HepG2 (cell line): Measurements from ENCODE around the gene MYH16. TPM values are rescaled to one million over a fixed set of nuclear protein-coding genes. Genes with fewer than 3 reads are reported as not detected.

Experiments
- ARNT ChIP-seq: fragments of 450-650 bp; IDR thresholded peaks from 2 replicates; pipeline ENCODE4 v1.6.1; 2017
- CAMTA2 ChIP-seq: sonication (generic); formaldehyde crosslinking; IDR thresholded peaks from 2 replicates; pipeline ENCODE4 v1.4.0; 2020; ENCODE audit warnings: mild to moderate bottlenecking, missing genetic modification reagents, borderline replicate concordance
- CC2D1A ChIP-seq: sonication (generic); formaldehyde crosslinking; IDR thresholded peaks from 2 replicates; pipeline ENCODE4 v1.8.1; 2023; ENCODE audit warnings: mild to moderate bottlenecking, missing genetic modification reagents
- CEBPB ChIP-seq: IDR thresholded peaks from 2 replicates; pipeline ENCODE4 v1.6.1; 2011; ENCODE audit warnings: low read depth, low read length, improper control_type of control experiment, borderline replicate concordance
- CHD2 ChIP-seq: IDR thresholded peaks from 2 replicates; pipeline ENCODE4 v1.6.1; 2011; ENCODE audit warnings: low read depth, low read length, improper control_type of control experiment
- CHD4 ChIP-seq: fragments of 200-600 bp; sonication (generic); IDR thresholded peaks from 2 replicates; pipeline ENCODE4 v1.7.0; 2017; ENCODE audit warnings: mild to moderate bottlenecking, low read length, borderline replicate concordance
- ELF3 ChIP-seq: IDR thresholded peaks from 2 replicates; pipeline ENCODE4 v1.6.1; 2016; ENCODE audit warnings: missing genetic modification reagents, missing compliant biosample characterization
- IRF2 ChIP-seq: IDR thresholded peaks from 2 replicates; pipeline ENCODE4 v1.6.1; 2018; ENCODE audit warnings: missing genetic modification reagents, missing compliant biosample characterization
- KDM5A ChIP-seq: fragments of 200-600 bp; sonication (generic); IDR thresholded peaks from 2 replicates; pipeline ENCODE4 v1.7.0; 2018; ENCODE audit warnings: antibody characterized with exemption, mild to moderate bottlenecking, low read length, borderline replicate concordance
- KDM5B ChIP-seq: sonication (generic); formaldehyde crosslinking; IDR thresholded peaks from 2 replicates; pipeline ENCODE4 v1.4.0; 2020; ENCODE audit warnings: missing genetic modification reagents, mild to moderate bottlenecking, borderline replicate concordance
- PITX1 ChIP-seq: sonication (generic); formaldehyde crosslinking; IDR thresholded peaks from 2 replicates; pipeline ENCODE4 v1.5.1; 2020; ENCODE audit warnings: mild to moderate bottlenecking, missing genetic modification reagents
- RFX1 ChIP-seq: fragments of 450-650 bp; IDR thresholded peaks from 2 replicates; pipeline ENCODE4 v1.6.1; 2017
- TEAD3 ChIP-seq: optimal IDR thresholded peaks from 2 replicates; pipeline ENCODE3; 2016; ENCODE audit warnings: borderline replicate concordance
- ZNF354B ChIP-seq: sonication (generic); formaldehyde crosslinking; IDR thresholded peaks from 2 replicates; pipeline ENCODE4 v1.8.0; 2022; ENCODE audit warnings: mild to moderate bottlenecking, missing genetic modification reagents
- ZNF441 ChIP-seq: sonication (generic); formaldehyde crosslinking; IDR thresholded peaks from 2 replicates; pipeline ENCODE4 v1.7.0; 2021; ENCODE audit warnings: missing genetic modification reagents, borderline replicate concordance
- ZNF503 ChIP-seq: sonication (generic); formaldehyde crosslinking; IDR thresholded peaks from 2 replicates; pipeline ENCODE4 v1.4.0; 2020; ENCODE audit warnings: missing genetic modification reagents
- ZNF549 ChIP-seq: sonication (generic); formaldehyde crosslinking; IDR thresholded peaks from 2 replicates; pipeline ENCODE4 v1.5.0; 2020; ENCODE audit warnings: missing genetic modification reagents
- ZNF558 ChIP-seq: sonication (generic); formaldehyde crosslinking; IDR thresholded peaks from 2 replicates; pipeline ENCODE4 v1.9.0; 2022; ENCODE audit warnings: mild to moderate bottlenecking, missing genetic modification reagents, borderline replicate concordance
- ZNF703 ChIP-seq: sonication (generic); formaldehyde crosslinking; IDR thresholded peaks from 2 replicates; pipeline ENCODE4 v1.5.1; 2020; ENCODE audit warnings: missing genetic modification reagents, mild to moderate bottlenecking, moderate library complexity, borderline replicate concordance
- ZSCAN29 ChIP-seq: sonication (generic); formaldehyde crosslinking; conservative IDR thresholded peaks from 2 replicates; pipeline ENCODE4 v1.4.0; 2020; ENCODE audit warnings: mild to moderate bottlenecking, missing genetic modification reagents
- polyA plus RNA-seq, 8 experiments: library from polyadenylated mRNA; depleted of rRNA in 3 of 8; stranded (reverse) in 7 of 8; unstranded in 1 of 8; fragments of >200 nt; fragmentation: Illumina TruSeq in 4 of 8; extraction: Trizol in 4 of 8; gene quantifications; 2 replicates each; pipeline versions ENCODE4 v1.2.1 to v1.2.3, GENCODE V29; 2011 to 2016; ENCODE audit warnings: low read depth in 4 of 8, missing spikeins in 1 of 8, mixed read lengths in 1 of 8; ENCODE audit not compliant: insufficient read depth in 1 of 8
- total RNA-seq, 5 experiments: library from RNA; depleted of rRNA; stranded (reverse); fragments of >200 nt; fragmentation: Illumina TruSeq; extraction: Trizol; gene quantifications; 2 replicates each; pipeline ENCODE4 v1.2.3, GENCODE V29; 2016; ENCODE audit warnings: low read depth in 1 of 5
- TF ChIP-seq, protein P1 (sequence below): sonication (generic); formaldehyde crosslinking; IDR thresholded peaks from 2 replicates; pipeline ENCODE4 v1.5.0; 2020; ENCODE audit warnings: missing genetic modification reagents
- TF ChIP-seq, protein P2 (sequence below): sonication (generic); formaldehyde crosslinking; IDR thresholded peaks from 2 replicates; pipeline ENCODE4 v1.5.0; 2020; ENCODE audit warnings: mild to moderate bottlenecking, missing genetic modification reagents, moderate library complexity
- TF ChIP-seq, protein P3 (sequence below): IDR thresholded peaks from 2 replicates; pipeline ENCODE4 v1.6.1; 2018; ENCODE audit warnings: missing genetic modification reagents, mild to moderate bottlenecking, missing compliant biosample characterization
- TF ChIP-seq, protein P4 (sequence below): sonication (generic); formaldehyde crosslinking; IDR thresholded peaks from 2 replicates; pipeline ENCODE4 v1.5.0; 2020; ENCODE audit warnings: mild to moderate bottlenecking, missing genetic modification reagents

The MYH16 gene
- total and polyA plus RNA-seq, 2 of the 13 experiments (the other 11 are each of a cell fraction or from before 2014, with no cell fraction given) = 0.05 to 0.15 TPM

DNA sequence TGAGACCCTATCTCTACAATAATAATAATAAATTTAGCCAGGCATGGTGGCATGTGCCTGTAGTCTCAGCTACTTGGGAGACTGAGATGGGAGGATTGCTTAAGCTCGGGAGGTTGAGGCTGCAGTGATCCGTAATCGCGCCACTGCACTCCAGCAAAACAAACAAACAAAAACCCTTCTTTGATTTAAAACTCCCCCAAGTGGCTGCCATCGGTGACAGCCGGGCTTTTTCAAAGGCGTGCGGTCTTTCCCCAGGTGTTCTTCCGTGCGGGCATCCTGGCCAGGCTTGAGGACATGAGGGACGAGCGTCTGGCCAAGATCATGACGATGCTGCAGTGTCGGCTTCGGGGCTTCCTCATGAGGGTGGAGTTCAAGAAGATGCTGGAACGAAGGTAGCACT lies 1.9 kb upstream of the MYH16 start (continued):
- TF ChIP-seq TEAD3 (CRISPR knock-in tag) (no peak), CHD2 (no peak), ZNF558 (CRISPR knock-in tag) (no peak), KDM5A (no peak), ZNF503 (CRISPR knock-in tag) (no peak), CC2D1A (no peak), PITX1 (CRISPR knock-in tag) (no peak), ZNF354B (CRISPR knock-in tag) (no peak), IRF2 (CRISPR knock-in tag) (no peak), ZSCAN29 (CRISPR knock-in tag) (no peak), CHD4 (no peak), CAMTA2 (CRISPR knock-in tag) (no peak), ZNF703 (CRISPR knock-in tag) (no peak), ZNF441 (CRISPR knock-in tag) (no peak), ARNT (no peak), KDM5B (CRISPR knock-in tag) (peak; percentile 47; the same call in 1 of the 2 replicates), CEBPB (no peak), ELF3 (no peak), ZNF549 (CRISPR knock-in tag) (no peak), RFX1 (no peak)
- TF ChIP-seq, protein P1, sequence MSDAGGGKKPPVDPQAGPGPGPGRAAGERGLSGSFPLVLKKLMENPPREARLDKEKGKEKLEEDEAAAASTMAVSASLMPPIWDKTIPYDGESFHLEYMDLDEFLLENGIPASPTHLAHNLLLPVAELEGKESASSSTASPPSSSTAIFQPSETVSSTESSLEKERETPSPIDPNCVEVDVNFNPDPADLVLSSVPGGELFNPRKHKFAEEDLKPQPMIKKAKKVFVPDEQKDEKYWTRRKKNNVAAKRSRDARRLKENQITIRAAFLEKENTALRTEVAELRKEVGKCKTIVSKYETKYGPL (CRISPR knock-in tag) = no peak
- TF ChIP-seq, protein P2, sequence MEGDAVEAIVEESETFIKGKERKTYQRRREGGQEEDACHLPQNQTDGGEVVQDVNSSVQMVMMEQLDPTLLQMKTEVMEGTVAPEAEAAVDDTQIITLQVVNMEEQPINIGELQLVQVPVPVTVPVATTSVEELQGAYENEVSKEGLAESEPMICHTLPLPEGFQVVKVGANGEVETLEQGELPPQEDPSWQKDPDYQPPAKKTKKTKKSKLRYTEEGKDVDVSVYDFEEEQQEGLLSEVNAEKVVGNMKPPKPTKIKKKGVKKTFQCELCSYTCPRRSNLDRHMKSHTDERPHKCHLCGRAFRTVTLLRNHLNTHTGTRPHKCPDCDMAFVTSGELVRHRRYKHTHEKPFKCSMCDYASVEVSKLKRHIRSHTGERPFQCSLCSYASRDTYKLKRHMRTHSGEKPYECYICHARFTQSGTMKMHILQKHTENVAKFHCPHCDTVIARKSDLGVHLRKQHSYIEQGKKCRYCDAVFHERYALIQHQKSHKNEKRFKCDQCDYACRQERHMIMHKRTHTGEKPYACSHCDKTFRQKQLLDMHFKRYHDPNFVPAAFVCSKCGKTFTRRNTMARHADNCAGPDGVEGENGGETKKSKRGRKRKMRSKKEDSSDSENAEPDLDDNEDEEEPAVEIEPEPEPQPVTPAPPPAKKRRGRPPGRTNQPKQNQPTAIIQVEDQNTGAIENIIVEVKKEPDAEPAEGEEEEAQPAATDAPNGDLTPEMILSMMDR = peak; percentile 71
- TF ChIP-seq, protein P3, sequence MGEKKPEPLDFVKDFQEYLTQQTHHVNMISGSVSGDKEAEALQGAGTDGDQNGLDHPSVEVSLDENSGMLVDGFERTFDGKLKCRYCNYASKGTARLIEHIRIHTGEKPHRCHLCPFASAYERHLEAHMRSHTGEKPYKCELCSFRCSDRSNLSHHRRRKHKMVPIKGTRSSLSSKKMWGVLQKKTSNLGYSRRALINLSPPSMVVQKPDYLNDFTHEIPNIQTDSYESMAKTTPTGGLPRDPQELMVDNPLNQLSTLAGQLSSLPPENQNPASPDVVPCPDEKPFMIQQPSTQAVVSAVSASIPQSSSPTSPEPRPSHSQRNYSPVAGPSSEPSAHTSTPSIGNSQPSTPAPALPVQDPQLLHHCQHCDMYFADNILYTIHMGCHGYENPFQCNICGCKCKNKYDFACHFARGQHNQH (CRISPR knock-in tag) = no peak
- TF ChIP-seq, protein P4, sequence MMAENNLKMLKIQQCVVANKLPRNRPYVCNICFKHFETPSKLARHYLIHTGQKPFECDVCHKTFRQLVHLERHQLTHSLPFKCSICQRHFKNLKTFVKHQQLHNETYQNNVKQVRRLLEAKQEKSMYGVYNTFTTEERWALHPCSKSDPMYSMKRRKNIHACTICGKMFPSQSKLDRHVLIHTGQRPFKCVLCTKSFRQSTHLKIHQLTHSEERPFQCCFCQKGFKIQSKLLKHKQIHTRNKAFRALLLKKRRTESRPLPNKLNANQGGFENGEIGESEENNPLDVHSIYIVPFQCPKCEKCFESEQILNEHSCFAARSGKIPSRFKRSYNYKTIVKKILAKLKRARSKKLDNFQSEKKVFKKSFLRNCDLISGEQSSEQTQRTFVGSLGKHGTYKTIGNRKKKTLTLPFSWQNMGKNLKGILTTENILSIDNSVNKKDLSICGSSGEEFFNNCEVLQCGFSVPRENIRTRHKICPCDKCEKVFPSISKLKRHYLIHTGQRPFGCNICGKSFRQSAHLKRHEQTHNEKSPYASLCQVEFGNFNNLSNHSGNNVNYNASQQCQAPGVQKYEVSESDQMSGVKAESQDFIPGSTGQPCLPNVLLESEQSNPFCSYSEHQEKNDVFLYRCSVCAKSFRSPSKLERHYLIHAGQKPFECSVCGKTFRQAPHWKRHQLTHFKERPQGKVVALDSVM (CRISPR knock-in tag) = peak; percentile 87
